Caco-2 (cell line): Measurements from ENCODE around the gene DCX. TPM values are rescaled to one million over a fixed set of nuclear protein-coding genes. Genes with fewer than 3 reads are reported as not detected.

Source experiments
- BruUV-seq: library from RNA; stranded (reverse); fragments of 400-500 nt; replicated peaks from 2 replicates; lab custom pipeline; 2021; lab: Mats Ljungman, UMichigan
- CTCF ChIA-PET: fragments of 300-600 bp; sonication (Branson Sonifier 250); formaldehyde crosslinking; loops from one replicate; lab custom pipeline; 2022; ENCODE audit warnings: antibody characterized with exemption; lab: Charles Lee
- POLR2A ChIA-PET: fragments of 300-600 bp; sonication (Branson Sonifier 250); formaldehyde crosslinking; loops from one replicate; lab custom pipeline; 2022; ENCODE audit warnings: antibody characterized with exemption; lab: Charles Lee
- DNase-seq, 2 experiments: peaks; one replicate each; pipeline versions ENCODE4 v3.0.0 to v3.0.0-alpha.2; 2020 to 2022
- H3K27me3 ChIP-seq: replicated peaks from 2 replicates; pipeline ENCODE4 v1.6.0; 2011; ENCODE audit warnings: low read length; ENCODE audit not compliant: control insufficient read depth, insufficient read depth
- H3K36me3 ChIP-seq: 2 replicates; pipeline ENCODE4 v1.5.1; 2011; ENCODE audit warnings: low read length; ENCODE audit not compliant: control insufficient read depth, insufficient read depth
- H3K4me1 ChIP-seq: fragments of 250-450 bp; sonication (Bioruptor Pico); 2 replicates; pipeline ENCODE4 v1.5.1; 2020; ENCODE audit warnings: mild to moderate bottlenecking
- H3K4me3 ChIP-seq: 2 replicates; pipeline ENCODE4 v1.5.1; 2011; ENCODE audit warnings: low read depth, mild to moderate bottlenecking, control low read depth, low read length
- H3K9me3 ChIP-seq: fragments of 250-450 bp; sonication (Bioruptor Pico); 2 replicates; pipeline ENCODE4 v1.5.1; 2020; ENCODE audit warnings: mild to moderate bottlenecking, moderate library complexity
- H3K27ac Mint-ChIP-seq: one replicate; pipeline ENCODE4 v1.8.0; 2022; ENCODE audit warnings: mixed read lengths; ENCODE audit not compliant: unreplicated experiment
- H3K27me3 Mint-ChIP-seq: one replicate; pipeline ENCODE4 v1.8.0; 2022; ENCODE audit warnings: mixed read lengths; ENCODE audit not compliant: insufficient read depth, unreplicated experiment
- H3K36me3 Mint-ChIP-seq: one replicate; pipeline ENCODE4 v1.8.0; 2022; ENCODE audit warnings: mild to moderate bottlenecking, mixed read lengths; ENCODE audit not compliant: insufficient read depth, unreplicated experiment
- H3K4me1 Mint-ChIP-seq: one replicate; pipeline ENCODE4 v1.8.0; 2022; ENCODE audit warnings: low read depth, mixed read lengths; ENCODE audit not compliant: unreplicated experiment
- H3K4me3 Mint-ChIP-seq: one replicate; pipeline ENCODE4 v1.8.0; 2022; ENCODE audit warnings: mild to moderate bottlenecking, moderate library complexity, mixed read lengths; ENCODE audit not compliant: unreplicated experiment
- H3K9me3 Mint-ChIP-seq: one replicate; pipeline ENCODE4 v1.8.0; 2022; ENCODE audit warnings: mixed read lengths; ENCODE audit not compliant: unreplicated experiment
- CTCF ChIP-seq, 2 experiments: fragments of 200-600 bp in 1 of 2; IDR thresholded peaks; 1 replicate in 1 of 2; 2 replicates in 1 of 2; pipeline versions ENCODE4 v1.5.1 to v1.8.0; 2011 to 2022; ENCODE audit warnings: antibody characterized with exemption in 1 of 2, control low read depth in 1 of 2, inconsistent platforms in 1 of 2, low read depth in 1 of 2, low read length in 1 of 2, mild to moderate bottlenecking in 1 of 2, moderate library complexity in 1 of 2; ENCODE audit not compliant: insufficient read depth in 1 of 2, severe bottlenecking in 1 of 2, unreplicated experiment in 1 of 2
- intact Hi-C: fragments of 100-400 bp; cut with micrococcal nuclease; formaldehyde crosslinking; loops from one replicate; pipeline ENCODE4 v1.10.0; 2022; ENCODE audit not compliant: unreplicated experiment
- total RNA-seq: library from RNA; stranded (reverse); gene quantifications from 2 replicates; pipeline ENCODE4 v1.2.3, GENCODE V29; 2022

DCX gene
- total RNA-seq, 1 experiment from 2014 or later, result not detected

DNA sequence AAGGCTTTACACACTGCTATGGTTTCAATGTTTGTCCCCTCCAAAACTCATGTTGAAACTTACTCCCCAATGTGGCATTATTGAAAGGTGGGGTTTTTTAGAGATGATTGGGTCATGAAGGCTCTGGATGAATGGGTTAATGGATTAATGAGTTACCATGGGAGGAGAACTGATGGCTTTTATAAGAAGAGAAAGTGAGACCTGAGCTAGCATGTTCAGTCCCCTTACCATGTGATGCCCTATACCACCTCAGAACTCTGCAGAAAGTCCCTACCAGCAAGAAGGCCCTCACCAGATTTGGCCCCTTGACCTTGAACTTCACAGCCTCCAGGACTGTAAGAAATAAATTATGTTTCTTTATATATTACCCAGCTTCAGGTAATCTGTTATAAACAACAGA is 72.8 kb downstream of the DCX start:
- H3K9me3 Mint-ChIP-seq, result no peaks in the 10 kb centered on the region
- no peak for DNase-seq
- peaks cover 5% of the 10 kb centered on the region for H3K27me3 Mint-ChIP-seq
- TF ChIP-seq CTCF (IDR thresholded peaks at IDR 0.05; ENCODE audit: insufficient read depth in 1 of 2, low read depth in 1 of 2, low read length in 1 of 2, severe bottlenecking in 1 of 2, unreplicated experiment in 1 of 2), result no peak
- H3K4me3 Mint-ChIP-seq, result no peak overlapping the region
- intact Hi-C loops, result no loop called here
- Histone ChIP-seq H3K9me3 (no peaks in the 10 kb centered on the region), H3K36me3 (no peaks in the 10 kb centered on the region), H3K4me3 (no peak overlapping the region), H3K27me3 (no peaks in the 10 kb centered on the region), H3K4me1 (no peaks in the 10 kb centered on the region)
- no peaks in the 10 kb centered on the region for H3K4me1 Mint-ChIP-seq
- no TSS peak for BruUV-seq
- ChIA-PET POLR2A (no interaction called here), CTCF (no interaction called here)
- no peak overlapping the region for H3K27ac Mint-ChIP-seq
- H3K36me3 Mint-ChIP-seq, result no peaks in the 10 kb centered on the region

- H3K36me3 Mint-ChIP-seq, result no peaks in the 10 kb centered on the region
- no peak overlapping the region for H3K4me3 ChIP-seq
Measured at GRCh38 chrX:111338095-111338698, 73.8 kb downstream of the DCX start.

DNA sequence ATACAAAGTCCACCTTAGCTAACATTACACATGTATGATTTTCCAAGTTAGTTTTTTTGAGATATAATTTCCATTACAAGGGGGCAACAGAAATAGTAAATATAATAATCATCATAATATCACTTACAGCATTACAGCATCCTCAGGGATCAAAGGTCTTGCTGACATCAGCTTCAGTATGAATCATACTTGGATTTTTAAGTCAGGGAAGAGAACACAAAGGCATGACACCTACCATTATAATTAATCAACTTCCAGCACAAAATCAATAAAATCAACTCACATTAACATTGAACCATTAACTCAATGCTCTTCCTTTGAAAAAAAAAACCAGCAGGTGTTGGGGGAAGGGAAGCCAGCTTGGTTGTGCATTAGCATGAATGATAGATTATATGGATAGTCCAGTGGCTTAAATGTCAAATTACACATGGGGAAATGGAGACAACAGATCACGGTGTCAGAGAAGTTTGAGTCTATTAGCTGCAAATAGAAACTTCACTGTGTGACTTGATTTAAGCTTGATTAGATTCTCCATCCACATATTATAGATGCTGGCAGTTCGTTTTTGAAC is 74.8 kb downstream of the DCX start:
- H3K4me3 ChIP-seq, result no peak overlapping the region
- H3K4me1 Mint-ChIP-seq, result no peaks in the 10 kb centered on the region

More at GRCh38 chrX:111338095-111338698, 73.8 kb downstream of the DCX start:
- no peaks in the 10 kb centered on the region for H3K4me1 Mint-ChIP-seq
- ChIA-PET POLR2A (no interaction called here), CTCF (no interaction called here)
- intact Hi-C loops, result no loop called here
- DNase-seq, result no peak
- H3K36me3 ChIP-seq, result no peaks in the 10 kb centered on the region
- H3K9me3 ChIP-seq, result no peaks in the 10 kb centered on the region
- H3K9me3 Mint-ChIP-seq, result no peaks in the 10 kb centered on the region
- no peaks in the 10 kb centered on the region for H3K27me3 ChIP-seq
- H3K27ac Mint-ChIP-seq, result no peak overlapping the region
- TF ChIP-seq CTCF (IDR thresholded peaks at IDR 0.05; ENCODE audit: insufficient read depth in 1 of 2, low read depth in 1 of 2, low read length in 1 of 2, severe bottlenecking in 1 of 2, unreplicated experiment in 1 of 2), result no peak
- no peaks in the 10 kb centered on the region for H3K4me1 ChIP-seq
- H3K27me3 Mint-ChIP-seq, result peaks cover 5% of the 10 kb centered on the region
- BruUV-seq, result no TSS peak
- no peak overlapping the region for H3K4me3 Mint-ChIP-seq

More for the DNA sequence above, 74.8 kb downstream of the DCX start:
- H3K36me3 ChIP-seq, result no peaks in the 10 kb centered on the region
- H3K27ac Mint-ChIP-seq, result no peak overlapping the region
- intact Hi-C loops, result no loop called here
- no peak for TF ChIP-seq CTCF (IDR thresholded peaks at IDR 0.05; ENCODE audit: insufficient read depth in 1 of 2, low read depth in 1 of 2, low read length in 1 of 2, severe bottlenecking in 1 of 2, unreplicated experiment in 1 of 2)
- H3K4me1 ChIP-seq, result no peaks in the 10 kb centered on the region
- ChIA-PET CTCF (no interaction called here), POLR2A (no interaction called here)
- no peak for DNase-seq
- no peaks in the 10 kb centered on the region for H3K36me3 Mint-ChIP-seq
- H3K27me3 Mint-ChIP-seq, result peaks cover 3% of the 10 kb centered on the region
- no peaks in the 10 kb centered on the region for H3K27me3 ChIP-seq
- H3K9me3 ChIP-seq, result no peaks in the 10 kb centered on the region
- H3K9me3 Mint-ChIP-seq, result no peaks in the 10 kb centered on the region
- H3K4me3 Mint-ChIP-seq, result no peak overlapping the region
- BruUV-seq, result no TSS peak
